DOHH2 (cell line): Measurements from ENCODE around the gene FAM81B.

Source experiments
- H3F3A ChIP-seq: fragments of 200-600 bp; sonication (generic), shearing (Covaris generic); 2 replicates; pipeline ENCODE4 v1.6.0; 2016; ENCODE audit warnings: antibody characterized with exemption, mild to moderate bottlenecking; ENCODE audit not compliant: control insufficient read depth, insufficient read depth
- H3K27ac ChIP-seq: fragments of 200-600 bp; sonication (generic); 2 replicates; pipeline ENCODE4 v1.5.1; 2014; ENCODE audit warnings: low read depth, mild to moderate bottlenecking, low read length, moderate library complexity
- H3K27me3 ChIP-seq: fragments of 200-600 bp; sonication (generic); 2 replicates; pipeline ENCODE4 v1.6.1; 2014; ENCODE audit warnings: mild to moderate bottlenecking, low read length, mixed read lengths; ENCODE audit not compliant: control insufficient read depth
- H3K36me3 ChIP-seq: fragments of 200-600 bp; sonication (generic); 2 replicates; pipeline ENCODE4 v1.6.1; 2014; ENCODE audit warnings: mild to moderate bottlenecking, low read length, moderate library complexity, mixed read lengths; ENCODE audit not compliant: control insufficient read depth
- H3K4me1 ChIP-seq: fragments of 200-600 bp; sonication (generic); 2 replicates; pipeline ENCODE4 v1.6.1; 2014; ENCODE audit warnings: mild to moderate bottlenecking, low read length, mixed read lengths; ENCODE audit not compliant: control insufficient read depth
- H3K4me2 ChIP-seq: fragments of 200-600 bp; sonication (generic); 2 replicates; pipeline ENCODE4 v1.6.0; 2014; ENCODE audit warnings: mild to moderate bottlenecking, low read length, moderate library complexity
- H3K4me3 ChIP-seq: fragments of 200-600 bp; sonication (generic); 2 replicates; pipeline ENCODE4 v1.5.1; 2014; ENCODE audit warnings: mild to moderate bottlenecking, low read length, mixed read lengths
- H3K79me2 ChIP-seq: fragments of 200-600 bp; sonication (generic); 2 replicates; pipeline ENCODE4 v1.6.1; 2014; ENCODE audit warnings: mild to moderate bottlenecking, low read length, mixed read lengths; ENCODE audit not compliant: control insufficient read depth
- H3K9me2 ChIP-seq: fragments of 200-600 bp; sonication (generic); replicated peaks from 2 replicates; pipeline ENCODE4 v1.6.1; 2014; ENCODE audit warnings: mild to moderate bottlenecking, low read length, mixed read lengths; ENCODE audit not compliant: control insufficient read depth
- H3K9me3 ChIP-seq: fragments of 200-600 bp; sonication (generic); 2 replicates; pipeline ENCODE4 v1.6.1; 2014; ENCODE audit warnings: antibody characterized with exemption, low read length, mixed read lengths; ENCODE audit not compliant: control insufficient read depth, insufficient read depth
- H4K20me1 ChIP-seq: fragments of 200-600 bp; sonication (generic); 2 replicates; pipeline ENCODE4 v1.6.0; 2014; ENCODE audit warnings: low read depth, mild to moderate bottlenecking, antibody characterized with exemption, low read length, moderate library complexity; ENCODE audit not compliant: control insufficient read depth, insufficient read depth
- EZH2phosphoT487 ChIP-seq: fragments of 200-600 bp; sonication (generic); IDR thresholded peaks from 2 replicates; pipeline ENCODE4 v1.6.1; 2017; ENCODE audit warnings: borderline replicate concordance, mild to moderate bottlenecking, antibody characterized with exemption, low read length, moderate library complexity, mixed read lengths
- TF ChIP-seq, protein P1 (sequence below): fragments of 200-600 bp; sonication (generic); IDR thresholded peaks from one replicate; pipeline ENCODE4 v1.5.1; 2014; ENCODE audit warnings: antibody characterized with exemption, mild to moderate bottlenecking, low read depth, low read length; ENCODE audit not compliant: poor library complexity, severe bottlenecking

Gene FAM81B

DNA sequence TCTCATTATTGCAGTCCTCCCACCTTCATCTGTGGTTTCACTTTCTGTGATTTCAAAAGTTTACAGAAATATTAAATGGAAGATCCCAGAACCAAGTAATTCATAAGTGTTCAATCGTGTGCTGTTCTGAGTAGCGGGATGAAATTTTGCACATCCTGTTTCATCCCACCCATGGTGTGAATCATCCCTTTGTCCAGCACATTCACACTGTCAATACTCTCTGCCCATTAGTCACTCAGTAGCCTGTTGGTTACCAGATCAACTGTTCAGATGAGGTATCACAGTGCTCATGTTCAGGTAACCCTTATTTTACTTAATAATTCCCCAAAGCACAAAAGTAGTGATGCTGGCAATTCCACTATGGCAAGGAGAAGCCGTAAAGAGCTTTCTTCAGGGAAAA, 26.8 kb downstream of the FAM81B start:
- Histone ChIP-seq H3K4me2 (no peak overlapping the region), H3K79me2 (no peaks in the 10 kb centered on the region), H3K27ac (no peak overlapping the region), H3F3A (no peaks in the 10 kb centered on the region), H3K9me2 (no peaks in the 10 kb centered on the region), H3K27me3 (no peaks in the 10 kb centered on the region), H4K20me1 (no peaks in the 10 kb centered on the region), H3K9me3 (no peaks in the 10 kb centered on the region), H3K36me3 (no peaks in the 10 kb centered on the region), H3K4me1 (no peaks in the 10 kb centered on the region), H3K4me3 (no peak overlapping the region)
- TF ChIP-seq, protein P1, sequence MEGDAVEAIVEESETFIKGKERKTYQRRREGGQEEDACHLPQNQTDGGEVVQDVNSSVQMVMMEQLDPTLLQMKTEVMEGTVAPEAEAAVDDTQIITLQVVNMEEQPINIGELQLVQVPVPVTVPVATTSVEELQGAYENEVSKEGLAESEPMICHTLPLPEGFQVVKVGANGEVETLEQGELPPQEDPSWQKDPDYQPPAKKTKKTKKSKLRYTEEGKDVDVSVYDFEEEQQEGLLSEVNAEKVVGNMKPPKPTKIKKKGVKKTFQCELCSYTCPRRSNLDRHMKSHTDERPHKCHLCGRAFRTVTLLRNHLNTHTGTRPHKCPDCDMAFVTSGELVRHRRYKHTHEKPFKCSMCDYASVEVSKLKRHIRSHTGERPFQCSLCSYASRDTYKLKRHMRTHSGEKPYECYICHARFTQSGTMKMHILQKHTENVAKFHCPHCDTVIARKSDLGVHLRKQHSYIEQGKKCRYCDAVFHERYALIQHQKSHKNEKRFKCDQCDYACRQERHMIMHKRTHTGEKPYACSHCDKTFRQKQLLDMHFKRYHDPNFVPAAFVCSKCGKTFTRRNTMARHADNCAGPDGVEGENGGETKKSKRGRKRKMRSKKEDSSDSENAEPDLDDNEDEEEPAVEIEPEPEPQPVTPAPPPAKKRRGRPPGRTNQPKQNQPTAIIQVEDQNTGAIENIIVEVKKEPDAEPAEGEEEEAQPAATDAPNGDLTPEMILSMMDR, result no peak
- TF ChIP-seq EZH2phosphoT487, result no peak

DNA sequence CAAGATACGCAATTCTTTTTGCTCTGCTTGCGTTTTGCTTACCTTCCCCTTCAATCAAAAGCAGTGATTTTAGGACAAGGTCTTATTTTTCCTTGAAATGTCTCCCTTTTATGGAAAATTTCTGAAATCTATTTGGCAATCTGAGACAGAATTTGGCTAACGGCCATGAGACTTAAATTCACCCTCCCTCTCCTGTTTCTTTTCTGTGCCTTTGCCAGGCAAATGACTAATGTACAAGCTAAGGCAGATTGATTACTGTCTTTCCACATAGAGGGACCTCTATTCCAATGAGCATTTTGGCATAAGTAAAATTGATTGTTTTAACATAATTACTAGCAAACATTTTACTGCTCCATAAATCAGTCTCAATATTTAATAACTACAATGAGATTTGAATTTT, 31.7 kb downstream of the FAM81B start:
- Histone ChIP-seq H3K4me2 (no peak overlapping the region), H4K20me1 (no peaks in the 10 kb centered on the region), H3K9me2 (no peaks in the 10 kb centered on the region), H3K79me2 (no peaks in the 10 kb centered on the region), H3K27ac (no peak overlapping the region), H3K4me3 (no peak overlapping the region), H3K27me3 (no peaks in the 10 kb centered on the region), H3F3A (no peaks in the 10 kb centered on the region), H3K4me1 (no peaks in the 10 kb centered on the region), H3K9me3 (no peaks in the 10 kb centered on the region), H3K36me3 (no peaks in the 10 kb centered on the region)
- no peak for TF ChIP-seq EZH2phosphoT487
- TF ChIP-seq, protein P1, result no peak

DNA sequence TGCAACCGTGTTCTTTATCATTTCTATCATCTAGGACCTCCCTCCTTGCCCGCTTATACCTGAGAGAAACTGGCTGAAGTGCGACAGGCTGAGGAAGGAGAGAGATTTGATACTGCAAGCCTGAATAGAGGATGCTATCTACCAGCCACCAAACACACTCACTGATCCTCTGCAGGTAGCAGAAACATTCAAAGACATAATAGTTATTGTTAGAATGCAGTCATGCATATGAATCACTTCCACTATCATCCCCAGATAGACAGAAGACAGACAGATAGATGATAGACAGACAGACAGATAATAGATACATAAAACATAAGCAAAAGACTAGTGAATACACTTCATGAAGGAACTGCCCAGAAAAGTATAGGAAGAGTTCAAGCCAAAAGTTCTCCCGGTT, 32.9 kb downstream of the FAM81B start:
- H3K79me2 ChIP-seq, result no peaks in the 10 kb centered on the region
- TF ChIP-seq, protein P1, result no peak
- TF ChIP-seq EZH2phosphoT487, result no peak
- no peak overlapping the region for H3K27ac ChIP-seq
- no peaks in the 10 kb centered on the region for H3K27me3 ChIP-seq
- H4K20me1 ChIP-seq, result no peaks in the 10 kb centered on the region
- H3K4me1 ChIP-seq, result no peaks in the 10 kb centered on the region
- H3F3A ChIP-seq, result no peaks in the 10 kb centered on the region
- no peak overlapping the region for H3K4me3 ChIP-seq
- no peaks in the 10 kb centered on the region for H3K36me3 ChIP-seq
- H3K4me2 ChIP-seq, result no peak overlapping the region
- no peaks in the 10 kb centered on the region for H3K9me3 ChIP-seq
- no peaks in the 10 kb centered on the region for H3K9me2 ChIP-seq

DNA sequence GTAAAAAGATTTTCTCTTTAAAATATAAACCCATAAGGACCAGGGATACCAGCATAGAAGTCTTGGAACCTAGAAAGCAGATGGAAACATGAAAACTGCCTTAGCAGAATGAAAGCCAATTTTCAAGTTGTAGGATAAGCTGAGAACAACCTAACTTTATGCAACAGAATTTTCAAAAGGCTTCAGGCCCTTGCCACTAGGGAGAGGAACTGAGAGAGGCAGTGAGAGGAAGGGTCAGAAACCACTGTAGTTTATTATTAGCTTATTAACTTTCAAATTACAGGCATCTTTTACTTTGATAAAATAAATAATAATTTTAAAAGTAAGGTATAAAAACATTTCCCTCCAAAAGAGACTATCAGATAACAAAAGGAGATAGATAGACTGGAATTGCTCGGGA, 33.4 kb downstream of the FAM81B start:
- Histone ChIP-seq H3K9me2 (no peaks in the 10 kb centered on the region), H3K9me3 (no peaks in the 10 kb centered on the region), H3K27ac (no peak overlapping the region), H3K4me2 (no peak overlapping the region), H3K36me3 (no peaks in the 10 kb centered on the region), H3F3A (no peaks in the 10 kb centered on the region), H3K79me2 (no peaks in the 10 kb centered on the region), H4K20me1 (no peaks in the 10 kb centered on the region), H3K27me3 (no peaks in the 10 kb centered on the region), H3K4me1 (no peaks in the 10 kb centered on the region), H3K4me3 (no peak overlapping the region)
- no peak for TF ChIP-seq EZH2phosphoT487
- TF ChIP-seq, protein P1, result no peak
